ENCODE results near the gene HJURP.

DNA sequence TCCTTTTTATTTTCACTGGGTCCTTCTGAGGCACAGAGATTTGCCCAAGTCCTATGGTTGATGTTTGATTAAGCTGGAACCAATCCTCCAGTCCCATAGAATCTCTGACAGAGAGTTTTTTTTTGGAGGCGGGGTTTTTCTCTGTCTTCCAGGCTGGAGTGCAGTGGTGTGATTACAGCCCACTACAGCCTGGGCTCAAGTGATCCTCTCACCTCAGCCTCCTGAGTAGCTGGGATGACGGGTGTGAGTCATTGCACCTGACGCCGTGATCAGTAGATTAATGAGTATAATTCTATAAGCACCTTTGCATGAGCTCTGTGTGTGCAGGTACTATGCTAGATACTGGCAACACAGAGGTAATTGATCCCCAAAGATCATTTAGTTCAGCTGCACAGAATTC is 47.5 kb upstream of the HJURP start:
- TF ChIP-seq, protein P1, sequence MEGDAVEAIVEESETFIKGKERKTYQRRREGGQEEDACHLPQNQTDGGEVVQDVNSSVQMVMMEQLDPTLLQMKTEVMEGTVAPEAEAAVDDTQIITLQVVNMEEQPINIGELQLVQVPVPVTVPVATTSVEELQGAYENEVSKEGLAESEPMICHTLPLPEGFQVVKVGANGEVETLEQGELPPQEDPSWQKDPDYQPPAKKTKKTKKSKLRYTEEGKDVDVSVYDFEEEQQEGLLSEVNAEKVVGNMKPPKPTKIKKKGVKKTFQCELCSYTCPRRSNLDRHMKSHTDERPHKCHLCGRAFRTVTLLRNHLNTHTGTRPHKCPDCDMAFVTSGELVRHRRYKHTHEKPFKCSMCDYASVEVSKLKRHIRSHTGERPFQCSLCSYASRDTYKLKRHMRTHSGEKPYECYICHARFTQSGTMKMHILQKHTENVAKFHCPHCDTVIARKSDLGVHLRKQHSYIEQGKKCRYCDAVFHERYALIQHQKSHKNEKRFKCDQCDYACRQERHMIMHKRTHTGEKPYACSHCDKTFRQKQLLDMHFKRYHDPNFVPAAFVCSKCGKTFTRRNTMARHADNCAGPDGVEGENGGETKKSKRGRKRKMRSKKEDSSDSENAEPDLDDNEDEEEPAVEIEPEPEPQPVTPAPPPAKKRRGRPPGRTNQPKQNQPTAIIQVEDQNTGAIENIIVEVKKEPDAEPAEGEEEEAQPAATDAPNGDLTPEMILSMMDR (IDR thresholded peaks at IDR 0.05 in 4 of 5, conservative IDR thresholded peaks at IDR 0.05 in 1 of 5) = no peak
- TF ChIP-seq POLR2A (IDR thresholded peaks at IDR 0.05) = no peak
